ENCODE results near the gene C6orf89.

Gene C6orf89

DNA sequence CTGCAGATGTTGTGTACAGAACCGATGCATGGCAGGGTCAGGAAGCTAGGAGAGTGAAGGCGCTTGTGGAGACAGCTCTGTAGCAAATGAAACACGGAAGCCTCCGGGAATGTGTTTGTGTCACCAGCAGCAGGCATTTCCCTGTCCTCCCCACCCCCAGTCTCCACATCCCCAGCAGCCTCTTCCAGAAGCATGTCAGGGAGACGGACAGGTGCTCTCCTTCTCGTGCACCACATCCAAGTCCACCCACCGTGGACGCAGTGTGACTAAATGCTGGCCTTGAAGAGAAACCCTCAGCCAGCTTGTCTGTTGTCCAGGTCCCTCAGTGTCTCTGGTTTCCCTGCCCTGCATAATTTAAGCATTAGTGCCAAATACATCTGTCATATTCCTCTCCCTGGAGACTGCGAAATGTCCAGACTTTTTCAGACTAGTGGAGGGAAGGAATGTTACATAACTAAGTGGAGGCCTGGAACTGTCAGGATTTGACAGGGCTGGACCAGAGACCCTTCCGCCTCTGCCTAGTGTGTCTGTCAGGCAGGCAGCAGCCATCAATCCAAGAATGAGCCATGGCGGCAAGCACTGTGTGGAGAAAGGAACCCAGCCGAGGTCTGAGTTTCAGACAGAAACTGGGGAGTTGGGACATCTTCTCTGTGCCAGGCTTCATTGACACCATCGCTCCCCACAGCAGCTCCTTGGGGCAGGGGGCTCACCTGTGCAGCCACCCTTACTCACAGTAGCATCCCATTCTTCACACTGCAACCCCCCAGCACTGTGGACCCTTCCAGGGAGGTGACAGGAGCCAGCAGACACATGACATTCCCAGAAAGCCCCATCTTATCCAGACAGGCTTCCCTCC lies 42.2 kb downstream of the C6orf89 start:
- H3K4me3 ChIP-seq (ENCODE audit: low read depth, low read length), result peak overlapping the region; percentile 43
- H3K27me3 ChIP-seq, result no peaks in the 10 kb centered on the region
- H3K4me1 ChIP-seq, result peaks cover 16% of the 10 kb centered on the region
- H3K36me3 ChIP-seq, result no peaks in the 10 kb centered on the region; the same call in 1 of the 2 replicates
- TF ChIP-seq, protein P1, sequence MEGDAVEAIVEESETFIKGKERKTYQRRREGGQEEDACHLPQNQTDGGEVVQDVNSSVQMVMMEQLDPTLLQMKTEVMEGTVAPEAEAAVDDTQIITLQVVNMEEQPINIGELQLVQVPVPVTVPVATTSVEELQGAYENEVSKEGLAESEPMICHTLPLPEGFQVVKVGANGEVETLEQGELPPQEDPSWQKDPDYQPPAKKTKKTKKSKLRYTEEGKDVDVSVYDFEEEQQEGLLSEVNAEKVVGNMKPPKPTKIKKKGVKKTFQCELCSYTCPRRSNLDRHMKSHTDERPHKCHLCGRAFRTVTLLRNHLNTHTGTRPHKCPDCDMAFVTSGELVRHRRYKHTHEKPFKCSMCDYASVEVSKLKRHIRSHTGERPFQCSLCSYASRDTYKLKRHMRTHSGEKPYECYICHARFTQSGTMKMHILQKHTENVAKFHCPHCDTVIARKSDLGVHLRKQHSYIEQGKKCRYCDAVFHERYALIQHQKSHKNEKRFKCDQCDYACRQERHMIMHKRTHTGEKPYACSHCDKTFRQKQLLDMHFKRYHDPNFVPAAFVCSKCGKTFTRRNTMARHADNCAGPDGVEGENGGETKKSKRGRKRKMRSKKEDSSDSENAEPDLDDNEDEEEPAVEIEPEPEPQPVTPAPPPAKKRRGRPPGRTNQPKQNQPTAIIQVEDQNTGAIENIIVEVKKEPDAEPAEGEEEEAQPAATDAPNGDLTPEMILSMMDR (IDR thresholded peaks at IDR 0.05; ENCODE audit: low read depth, low read length), result peak; percentile 12; the same call in 1 of the 2 replicates
- H3K9me3 ChIP-seq, result no peaks in the 10 kb centered on the region
- peak; percentile 81 for DNase-seq

DNA sequence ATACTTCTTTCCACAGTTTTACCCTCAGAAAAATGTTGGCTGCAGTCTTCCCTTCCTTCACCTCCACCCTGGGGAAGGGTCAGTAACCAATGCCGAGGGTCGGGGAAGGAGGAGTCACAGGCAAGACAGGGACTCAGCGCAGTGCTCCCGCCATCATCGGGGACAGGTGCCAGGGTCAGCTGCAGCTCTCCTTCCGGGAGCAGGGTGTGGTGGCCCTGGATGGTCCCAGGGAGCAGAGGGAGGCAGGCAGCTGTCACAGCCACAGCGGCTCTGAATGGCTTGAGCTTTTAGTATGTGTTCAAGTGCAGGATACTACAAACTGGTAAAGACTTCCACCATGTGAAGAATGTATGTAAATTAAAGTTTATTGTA lies 42.8 kb downstream of the C6orf89 start:
- peak overlapping the region; percentile 43 for H3K4me3 ChIP-seq (ENCODE audit: low read depth, low read length)
- TF ChIP-seq, protein P1 (IDR thresholded peaks at IDR 0.05; ENCODE audit: low read depth, low read length), result no peak
- peak; percentile 25 for DNase-seq
- peaks cover 16% of the 10 kb centered on the region for H3K4me1 ChIP-seq
- H3K36me3 ChIP-seq, result no peaks in the 10 kb centered on the region; the same call in 1 of the 2 replicates
- no peaks in the 10 kb centered on the region for H3K9me3 ChIP-seq
- no peaks in the 10 kb centered on the region for H3K27me3 ChIP-seq

DNA sequence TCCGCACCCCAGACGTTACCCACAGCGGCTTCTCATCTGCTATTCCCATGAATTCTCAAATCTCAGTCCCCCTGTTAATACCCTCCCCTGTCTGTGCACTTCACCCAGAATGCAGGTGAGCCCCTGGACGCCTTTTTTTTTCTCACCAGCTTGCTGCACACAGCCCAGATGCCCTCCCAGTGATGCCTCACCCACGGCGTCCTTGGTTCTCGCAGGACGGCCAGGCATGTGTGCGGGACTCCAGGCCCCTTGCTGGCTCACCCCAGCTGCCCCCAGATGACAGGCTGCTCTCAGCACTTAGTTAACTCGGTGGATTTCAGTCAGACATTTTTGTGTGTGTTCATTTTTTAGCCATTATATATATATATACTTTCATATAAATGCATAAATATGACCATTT lies 43.4 kb downstream of the C6orf89 start:
- Histone ChIP-seq H3K4me1 (peaks cover 16% of the 10 kb centered on the region), H3K36me3 (no peaks in the 10 kb centered on the region; the same call in 1 of the 2 replicates), H3K27me3 (no peaks in the 10 kb centered on the region), H3K9me3 (no peaks in the 10 kb centered on the region), H3K4me3 (ENCODE audit: low read depth, low read length) (no peak overlapping the region)
- TF ChIP-seq, protein P1 (IDR thresholded peaks at IDR 0.05; ENCODE audit: low read depth, low read length), result no peak
- DNase-seq, result peak; percentile 28

DNA sequence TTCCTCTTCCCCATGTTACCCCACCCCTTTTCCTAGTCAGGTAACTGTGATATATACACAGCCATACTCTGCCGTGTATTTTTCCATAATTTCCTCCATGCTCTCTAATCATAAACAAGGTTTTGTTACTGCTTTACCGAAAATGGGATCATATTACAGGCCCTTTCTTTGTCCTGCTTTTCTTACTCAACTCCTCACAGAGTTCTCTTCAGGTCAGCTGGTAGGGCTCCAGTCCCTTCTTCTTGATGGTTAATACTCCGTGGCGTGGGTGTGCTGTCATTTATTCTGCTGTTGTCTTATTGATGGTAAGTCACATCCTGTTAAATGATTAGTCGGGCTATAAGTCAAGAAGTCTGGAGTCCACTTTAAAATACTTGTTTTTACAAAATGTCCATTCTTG lies 43.9 kb downstream of the C6orf89 start:
- Histone ChIP-seq H3K36me3 (no peaks in the 10 kb centered on the region; the same call in 1 of the 2 replicates), H3K9me3 (no peaks in the 10 kb centered on the region), H3K27me3 (no peaks in the 10 kb centered on the region), H3K4me3 (ENCODE audit: low read depth, low read length) (no peak overlapping the region), H3K4me1 (peaks cover 16% of the 10 kb centered on the region)
- DNase-seq, result no peak
- TF ChIP-seq, protein P1 (IDR thresholded peaks at IDR 0.05; ENCODE audit: low read depth, low read length), result no peak

DNA sequence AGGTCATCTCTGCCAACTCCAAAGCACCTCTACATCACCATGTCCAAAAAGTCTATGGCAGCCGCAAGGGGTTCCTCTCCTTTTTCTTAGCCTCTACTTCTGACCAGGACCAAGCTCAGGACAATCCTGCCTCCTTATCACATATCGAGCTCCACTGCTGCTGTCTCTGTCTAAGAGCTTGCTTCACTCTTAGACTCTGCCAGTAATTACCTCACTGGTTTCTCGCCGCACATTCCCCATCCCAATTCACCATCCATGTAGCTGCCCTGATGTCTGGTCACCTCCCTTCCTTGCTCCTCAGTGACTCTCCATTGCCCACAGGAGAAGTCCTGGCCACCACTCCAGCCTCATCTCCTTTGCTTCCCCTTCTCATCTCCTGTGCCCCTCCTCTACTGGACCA lies 44.7 kb downstream of the C6orf89 start:
- TF ChIP-seq, protein P1 (IDR thresholded peaks at IDR 0.05; ENCODE audit: low read depth, low read length), result no peak
- Histone ChIP-seq H3K4me3 (ENCODE audit: low read depth, low read length) (no peak overlapping the region), H3K9me3 (no peaks in the 10 kb centered on the region), H3K36me3 (no peaks in the 10 kb centered on the region; the same call in 1 of the 2 replicates), H3K27me3 (no peaks in the 10 kb centered on the region), H3K4me1 (peaks cover 16% of the 10 kb centered on the region)
- DNase-seq, result no peak

DNA sequence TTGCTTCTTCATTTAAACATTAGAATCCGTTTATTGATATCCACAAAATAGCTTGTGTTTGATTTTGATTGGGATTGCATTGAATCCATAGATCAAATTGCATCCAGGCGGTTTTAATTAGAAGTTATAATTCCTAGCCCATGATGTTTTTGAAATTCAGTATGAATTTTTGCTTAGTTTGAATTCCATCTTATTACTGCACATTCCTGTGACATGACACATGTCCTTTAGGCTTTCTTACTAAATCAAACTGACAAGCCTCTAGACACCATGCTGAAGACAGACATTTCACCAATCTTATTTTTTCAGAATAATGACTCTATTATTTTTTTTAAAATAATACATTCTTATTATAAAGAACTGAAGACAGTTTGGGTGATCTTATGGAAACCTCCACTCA lies 47.4 kb downstream of the C6orf89 start:
- Histone ChIP-seq H3K36me3 (no peaks in the 10 kb centered on the region), H3K27me3 (no peaks in the 10 kb centered on the region), H3K9me3 (no peaks in the 10 kb centered on the region), H3K4me1 (peaks cover 9% of the 10 kb centered on the region), H3K4me3 (ENCODE audit: low read depth, low read length) (no peak overlapping the region)
- no peak for DNase-seq
- TF ChIP-seq, protein P1 (IDR thresholded peaks at IDR 0.05; ENCODE audit: low read depth, low read length), result no peak

Data from BE2C (cell line).